Astrocyte (in vitro differentiated cells and primary cell): ENCODE data around the gene AMMECR1.

ENCODE experiments used
- EZH2 ChIP-seq: IDR thresholded peaks from 2 replicates; pipeline ENCODE4 v1.6.1; 2012; ENCODE audit warnings: mild to moderate bottlenecking, low read length, inconsistent platforms; ENCODE audit not compliant: insufficient read depth
- TF ChIP-seq, protein P1 (sequence below): IDR thresholded peaks from 2 replicates; pipeline ENCODE4 v1.5.1; 2011; ENCODE audit warnings: low read depth, mild to moderate bottlenecking, inconsistent platforms, low read length, moderate library complexity; ENCODE audit not compliant: insufficient read depth

DNA sequence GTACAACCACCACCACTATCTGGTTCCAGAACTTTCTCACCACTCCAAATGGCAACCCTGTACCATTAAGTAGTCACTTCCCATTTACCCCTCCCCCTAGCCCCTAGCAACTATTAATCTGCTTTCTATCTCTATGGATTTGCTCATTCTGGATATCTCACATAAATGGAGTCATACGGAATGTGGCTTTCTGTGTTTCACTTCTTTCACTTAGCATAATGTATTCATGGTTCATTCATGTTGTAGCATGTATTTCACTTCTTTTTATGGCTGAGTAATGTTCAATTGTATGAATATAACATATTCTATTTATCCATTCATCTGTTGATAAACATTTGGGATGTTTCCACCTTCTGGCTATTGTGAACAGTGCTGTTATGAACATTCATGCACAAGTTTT is 104.7 kb downstream of the AMMECR1 start:
- TF ChIP-seq, protein P1, sequence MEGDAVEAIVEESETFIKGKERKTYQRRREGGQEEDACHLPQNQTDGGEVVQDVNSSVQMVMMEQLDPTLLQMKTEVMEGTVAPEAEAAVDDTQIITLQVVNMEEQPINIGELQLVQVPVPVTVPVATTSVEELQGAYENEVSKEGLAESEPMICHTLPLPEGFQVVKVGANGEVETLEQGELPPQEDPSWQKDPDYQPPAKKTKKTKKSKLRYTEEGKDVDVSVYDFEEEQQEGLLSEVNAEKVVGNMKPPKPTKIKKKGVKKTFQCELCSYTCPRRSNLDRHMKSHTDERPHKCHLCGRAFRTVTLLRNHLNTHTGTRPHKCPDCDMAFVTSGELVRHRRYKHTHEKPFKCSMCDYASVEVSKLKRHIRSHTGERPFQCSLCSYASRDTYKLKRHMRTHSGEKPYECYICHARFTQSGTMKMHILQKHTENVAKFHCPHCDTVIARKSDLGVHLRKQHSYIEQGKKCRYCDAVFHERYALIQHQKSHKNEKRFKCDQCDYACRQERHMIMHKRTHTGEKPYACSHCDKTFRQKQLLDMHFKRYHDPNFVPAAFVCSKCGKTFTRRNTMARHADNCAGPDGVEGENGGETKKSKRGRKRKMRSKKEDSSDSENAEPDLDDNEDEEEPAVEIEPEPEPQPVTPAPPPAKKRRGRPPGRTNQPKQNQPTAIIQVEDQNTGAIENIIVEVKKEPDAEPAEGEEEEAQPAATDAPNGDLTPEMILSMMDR, result no peak
- no peak for TF ChIP-seq EZH2
